Myocyte (in vitro differentiated cells): ENCODE results near the gene TPD52L1. TPM values are rescaled to one million over a fixed set of nuclear protein-coding genes. Genes with fewer than 3 reads are reported as not detected.
"Not testable (repeated sequence)": the region's sequence is repeated elsewhere in the genome, so short reads cannot be mapped to it uniquely, and the experiment has no call there.

Experiments
- DNase-seq: peaks from one replicate; pipeline ENCODE4 v3.0.0-alpha.2; 2012; ENCODE audit warnings: low read depth
- polyA plus RNA-seq: library from polyadenylated mRNA; unstranded; fragments of >200 nt; gene quantifications from one replicate; pipeline ENCODE4 v1.2.1, GENCODE V29; 2012; ENCODE audit warnings: missing spikeins
- total RNA-seq: library from RNA; depleted of rRNA; stranded (reverse); fragments of >200 nt; gene quantifications from 2 replicates; pipeline ENCODE4 v1.2.3, GENCODE V29; 2014

The TPD52L1 gene, protein sequence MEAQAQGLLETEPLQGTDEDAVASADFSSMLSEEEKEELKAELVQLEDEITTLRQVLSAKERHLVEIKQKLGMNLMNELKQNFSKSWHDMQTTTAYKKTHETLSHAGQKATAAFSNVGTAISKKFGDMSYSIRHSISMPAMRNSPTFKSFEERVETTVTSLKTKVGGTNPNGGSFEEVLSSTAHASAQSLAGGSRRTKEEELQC
- 55.3 and 97.1 TPM in 2 replicates for total RNA-seq
- polyA plus RNA-seq = 36.8 TPM

DNA sequence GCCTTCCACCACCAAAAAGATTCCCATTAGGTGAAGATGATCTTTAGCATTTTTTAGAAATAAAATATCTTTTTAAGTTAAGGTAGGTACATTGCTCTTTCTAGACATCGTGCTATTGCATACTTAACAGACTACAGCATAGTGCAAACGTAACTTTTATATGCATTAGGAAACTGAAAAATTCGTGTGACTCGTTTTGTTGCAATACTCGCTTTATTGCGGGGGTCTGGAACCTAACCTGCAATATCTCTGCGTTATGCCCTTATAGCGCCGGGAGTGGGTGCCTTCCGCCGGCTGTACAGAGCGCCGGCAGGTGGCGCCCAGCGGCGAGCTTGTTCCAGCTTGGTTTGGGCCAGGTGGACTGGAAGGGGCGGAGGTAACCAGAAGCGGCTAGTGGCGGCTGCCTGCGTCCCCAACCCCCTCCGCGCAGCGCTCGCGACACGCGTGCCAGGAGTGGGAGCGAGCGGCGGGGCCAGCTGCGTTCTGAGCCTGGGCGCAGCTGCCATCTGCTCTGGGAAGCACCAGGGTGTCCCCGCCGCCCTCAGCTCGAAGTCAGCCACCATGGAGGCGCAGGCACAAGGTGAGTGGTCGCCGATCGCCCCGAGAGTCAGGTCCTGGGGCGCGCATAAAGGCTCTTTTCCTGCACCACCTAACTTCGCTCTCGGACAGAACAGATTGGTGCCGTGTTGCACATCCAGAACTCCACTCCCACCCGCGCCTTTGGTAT is at the start of gene TPD52L1:
Gene TPD52L1, plus strand, starts transcription at position 383 of the 727 bp plus-strand sequence. Its CDS starts 179 bp downstream, at position 562.
- peak; percentile 86 for DNase-seq

DNA sequence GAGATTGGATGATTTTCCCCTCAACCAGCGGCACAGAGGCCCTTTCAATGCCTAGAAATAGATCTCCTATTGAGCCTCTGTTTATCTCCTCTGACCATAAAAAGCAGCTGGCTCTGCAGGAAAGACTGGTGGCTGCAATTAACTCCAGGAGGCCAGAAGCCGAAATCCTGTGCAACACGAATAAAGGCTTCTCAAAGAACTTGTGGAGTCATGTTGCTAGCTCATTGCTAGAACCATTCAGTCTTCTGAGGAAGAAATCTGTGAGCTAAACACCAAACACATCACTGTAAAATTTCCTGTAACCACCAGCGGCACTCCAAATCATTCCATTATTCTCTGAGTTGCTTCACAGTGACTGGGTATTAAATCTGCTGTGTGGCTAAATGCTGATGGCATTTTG is 49.1 kb upstream of the TPD52L1 start:
- DNase-seq = peak; percentile 81

DNA sequence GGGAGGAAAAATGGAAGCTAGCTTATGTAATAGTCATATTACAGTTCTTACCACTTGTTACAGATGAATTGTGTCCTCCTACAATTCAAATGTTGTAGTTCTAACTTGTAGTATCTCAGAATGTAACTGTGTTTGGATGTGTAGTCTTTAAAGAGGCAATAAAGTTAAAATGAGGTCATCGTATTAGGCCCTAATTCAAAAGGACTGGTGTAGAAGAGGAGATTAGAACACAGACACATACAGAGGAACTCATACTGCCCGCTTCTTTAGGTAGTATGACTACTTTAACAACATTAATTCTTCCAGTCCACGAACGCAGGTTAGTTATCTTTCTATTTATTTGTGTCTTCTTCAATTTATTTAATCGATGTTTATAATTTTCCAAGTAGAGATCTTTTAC is 46.5 kb upstream of the TPD52L1 start:
- no peak for DNase-seq

DNA sequence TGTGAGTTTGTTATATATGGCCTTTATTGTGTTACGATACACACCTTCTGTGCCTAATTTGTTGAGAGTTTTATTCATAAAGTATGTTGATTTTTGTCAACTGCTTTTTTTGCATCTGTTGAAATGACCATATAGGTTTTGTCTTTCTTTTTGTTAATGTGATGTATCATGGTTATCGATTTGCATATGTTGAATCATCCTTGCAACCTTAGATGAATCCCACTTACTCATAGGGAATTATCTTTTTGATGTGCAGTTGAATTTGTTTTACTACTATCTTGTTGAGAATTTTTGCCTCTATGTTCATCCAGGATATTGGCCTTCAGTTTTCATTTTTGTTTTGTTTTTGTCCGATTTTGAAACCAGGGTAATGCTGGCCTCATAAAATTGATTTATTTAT is 45.7 kb upstream of the TPD52L1 start:
- no peak for DNase-seq

DNA sequence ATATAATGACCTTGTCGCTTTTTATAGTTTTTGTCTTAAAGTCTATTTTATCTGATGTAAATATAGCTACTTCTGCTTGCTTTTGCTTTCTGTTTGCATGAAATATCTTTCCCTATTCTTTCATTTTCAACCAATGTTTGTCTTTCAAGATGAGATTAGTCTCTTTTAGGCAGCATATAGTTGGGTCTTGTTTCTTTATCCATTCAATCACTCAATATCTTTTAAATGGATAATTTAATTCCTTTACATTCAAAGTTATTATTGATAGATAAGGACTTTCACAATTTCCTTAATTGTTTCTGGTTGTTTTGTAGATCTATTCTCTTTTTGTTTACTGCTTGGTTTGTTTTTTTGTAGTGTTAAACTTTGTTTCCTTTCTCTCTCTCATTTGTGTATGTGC is 43.5 kb upstream of the TPD52L1 start:
- DNase-seq = no peak

DNA sequence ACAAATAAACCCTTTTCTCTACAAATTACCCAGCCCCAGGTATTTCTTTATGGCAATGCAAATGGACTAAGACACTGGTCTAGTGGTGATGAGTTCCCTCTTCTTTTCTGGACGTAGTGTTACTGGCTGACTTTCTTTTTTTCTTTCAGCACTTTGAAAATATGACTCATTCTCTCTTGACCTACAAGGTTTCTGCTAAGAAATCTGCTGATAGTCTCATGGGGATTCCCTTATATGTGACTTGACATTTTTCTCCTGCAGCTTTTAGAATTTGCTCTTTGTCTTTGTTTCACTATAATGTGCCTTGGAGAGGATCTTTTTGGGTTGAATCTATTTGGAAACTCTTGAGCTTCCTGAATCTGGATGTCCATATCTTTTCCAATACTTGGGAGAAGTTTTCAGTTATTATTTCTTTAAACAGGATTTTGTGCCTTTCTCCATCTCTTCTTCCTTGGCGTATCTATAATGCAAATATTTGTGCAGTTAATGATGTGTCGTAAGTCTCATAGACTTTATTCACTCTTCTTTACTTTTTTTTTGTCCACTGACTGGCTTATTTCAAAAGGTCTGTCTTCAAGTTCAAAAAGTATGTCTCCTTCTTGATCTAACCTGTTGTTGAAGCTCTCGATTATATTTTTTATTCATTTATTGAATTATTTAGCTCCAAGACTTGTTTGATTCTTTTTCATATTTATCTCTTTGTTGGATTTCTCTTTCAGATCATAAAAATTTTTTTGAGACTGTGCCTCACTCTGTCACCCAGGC is 42.2 kb upstream of the TPD52L1 start:
- no peak for DNase-seq

DNA sequence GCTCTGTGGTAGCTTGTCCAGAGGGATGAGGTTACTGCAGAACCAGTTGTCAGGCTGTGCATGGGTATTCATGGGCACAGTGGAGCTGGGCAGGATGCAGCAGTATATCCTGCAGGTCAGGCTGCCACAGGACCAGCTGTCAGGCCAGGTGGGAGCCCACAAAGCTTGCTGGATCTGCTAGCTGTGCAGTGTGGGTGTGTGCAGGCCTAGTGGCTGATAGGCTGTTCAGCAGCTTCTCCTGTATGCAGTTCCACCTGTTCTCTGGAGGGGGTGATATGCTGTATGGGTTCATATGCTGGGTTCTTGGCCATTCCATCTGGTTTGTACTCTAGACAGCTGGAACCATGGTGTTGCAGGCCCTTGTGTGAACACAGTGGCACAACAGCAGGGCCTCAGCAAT is 40.6 kb upstream of the TPD52L1 start:
- DNase-seq = no peak

DNA sequence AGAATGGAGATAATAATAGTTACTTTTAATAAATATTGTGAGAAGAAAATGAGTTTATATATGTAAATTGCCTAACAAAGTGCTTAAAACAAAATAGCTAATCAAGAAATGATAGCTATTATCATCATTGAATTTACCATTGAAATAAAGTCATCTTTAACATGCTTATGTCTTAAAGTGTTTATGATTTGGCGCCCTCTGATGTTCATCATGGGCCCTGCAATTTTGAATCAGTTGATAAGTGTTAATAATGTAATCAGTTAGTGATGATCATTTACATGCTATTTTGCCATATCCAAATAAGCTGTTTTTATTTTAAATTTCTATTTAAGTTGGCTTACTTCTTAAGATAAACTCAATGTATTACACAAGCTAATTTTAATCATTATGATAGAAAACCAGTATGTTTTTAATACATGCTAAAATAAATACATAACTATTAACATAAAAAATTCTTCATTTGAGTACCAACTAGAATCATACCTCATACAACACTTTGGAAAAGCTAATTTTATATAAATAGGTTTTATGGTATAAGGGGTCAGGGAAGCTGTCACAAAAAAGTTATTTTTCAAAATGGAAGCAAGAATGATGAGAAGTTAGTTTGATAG is 39.2 kb upstream of the TPD52L1 start:
- DNase-seq = peak; percentile 75

DNA sequence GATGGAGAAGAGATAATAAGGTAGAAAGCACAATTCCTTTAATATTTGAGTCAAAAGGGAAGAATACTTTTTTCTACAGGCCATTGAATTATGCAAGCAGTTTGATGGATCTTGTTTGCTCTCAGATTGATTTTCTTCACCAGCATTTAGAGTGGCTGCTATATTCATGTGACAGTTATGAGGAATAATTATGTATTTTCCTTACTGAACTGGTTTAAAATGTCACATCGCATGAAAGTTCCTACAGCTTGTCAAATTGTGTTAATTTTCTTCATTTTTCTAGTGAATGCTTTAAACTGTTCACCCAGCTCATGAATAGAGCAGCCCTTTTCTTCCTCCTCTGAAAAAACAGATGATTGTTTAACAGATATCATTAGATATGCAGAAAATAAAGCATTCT is 37.4 kb upstream of the TPD52L1 start:
- no peak for DNase-seq

DNA sequence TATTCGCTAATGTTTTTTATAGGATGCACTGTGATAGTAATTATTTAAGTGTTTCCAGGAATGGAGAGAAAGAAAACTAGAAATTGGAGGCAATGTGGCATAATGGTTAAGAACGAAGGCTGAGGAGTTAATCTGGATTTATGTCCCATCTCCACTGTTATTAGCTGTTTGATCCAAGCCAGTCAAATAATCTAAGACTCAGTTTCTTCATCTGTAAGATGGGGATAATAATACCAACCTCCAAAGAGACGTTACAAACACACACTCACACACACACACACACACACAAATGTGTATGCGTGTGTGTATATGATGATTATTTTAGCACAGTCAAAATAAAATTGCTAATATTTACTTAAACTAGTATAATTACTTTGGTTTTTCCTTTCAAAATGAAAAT is 36.9 kb upstream of the TPD52L1 start:
- no peak for DNase-seq

DNA sequence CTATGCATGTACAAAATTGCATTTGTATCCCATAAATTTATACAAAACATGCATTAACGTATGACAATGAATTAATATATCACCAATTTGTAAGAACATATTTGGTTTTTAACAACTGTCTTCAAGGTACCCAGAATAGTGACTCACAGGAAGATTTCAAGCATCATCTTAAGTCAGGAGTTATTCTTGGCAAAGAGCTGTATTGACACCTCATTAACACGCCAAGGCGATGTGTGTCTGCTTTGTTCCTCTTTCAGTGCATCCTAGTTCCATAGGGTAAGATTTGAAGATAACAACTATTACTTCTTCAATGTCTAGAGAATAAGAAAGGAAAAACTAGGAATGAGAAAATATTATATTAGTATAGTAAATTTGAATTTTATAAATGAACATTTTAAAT is 35.8 kb upstream of the TPD52L1 start:
- DNase-seq = peak; percentile 43

DNA sequence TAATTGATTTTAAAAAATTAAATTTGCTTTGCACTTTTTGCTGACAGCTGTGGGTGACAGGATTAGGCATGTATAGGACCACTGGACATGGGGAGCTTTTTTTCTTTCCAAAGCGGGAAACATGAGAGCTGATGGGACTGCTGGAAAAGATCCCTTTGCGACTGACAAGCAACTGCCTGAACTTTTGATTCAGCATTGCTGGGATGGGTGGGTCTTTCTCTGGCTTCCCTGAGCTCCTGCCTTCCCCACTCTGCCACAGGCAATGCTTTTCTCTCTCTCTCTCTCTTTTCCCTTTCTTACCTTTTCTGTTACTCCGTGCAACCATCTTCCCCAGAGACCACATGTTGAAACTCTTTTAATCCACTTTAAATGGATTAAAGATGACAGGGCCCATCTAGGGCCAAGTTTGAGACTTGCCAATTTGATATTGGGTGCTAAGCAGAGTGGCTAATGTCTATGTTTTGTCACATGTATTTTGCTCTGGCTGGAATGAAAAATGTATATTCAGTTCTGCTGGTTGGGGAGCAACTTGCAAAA is 33.5 kb upstream of the TPD52L1 start:
- no peak for DNase-seq

DNA sequence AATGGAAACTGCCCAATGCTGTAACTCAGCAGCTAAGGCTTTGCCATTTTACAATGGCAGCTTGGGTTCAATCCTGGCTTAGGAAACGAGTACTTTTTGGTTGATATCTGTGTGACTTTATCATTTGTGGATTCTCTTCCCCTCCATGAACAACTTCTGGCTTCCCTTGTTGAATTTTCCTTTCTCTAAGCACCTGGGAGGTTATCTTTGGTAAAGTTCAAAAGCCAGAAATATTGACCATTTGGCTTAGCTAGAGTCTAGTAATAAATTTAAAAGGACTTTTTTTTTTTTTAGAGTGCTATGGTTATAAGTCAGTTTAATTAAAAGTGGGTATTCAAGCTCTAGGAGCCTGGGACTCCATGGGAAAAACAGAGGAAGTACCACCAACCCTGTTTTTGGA is 31.7 kb upstream of the TPD52L1 start:
- no peak for DNase-seq

DNA sequence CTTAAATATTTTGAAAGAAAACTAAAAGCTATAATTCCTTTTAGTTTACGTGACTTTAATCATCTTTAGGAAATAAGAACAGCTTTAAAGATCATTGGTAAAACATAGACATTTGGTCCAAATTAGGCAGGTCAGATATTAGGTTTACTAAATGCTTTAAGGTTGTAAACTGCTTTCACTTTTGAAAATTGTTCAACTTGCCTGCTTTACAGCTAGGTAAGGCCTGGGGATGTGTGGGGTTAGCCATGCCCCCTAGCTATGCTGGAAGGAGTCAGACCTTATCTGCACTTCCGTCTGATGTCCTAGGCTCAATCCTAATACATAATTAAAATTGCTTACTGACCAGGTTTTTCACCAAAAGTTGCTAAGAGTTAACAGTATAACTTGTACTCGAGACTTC is 30.5 kb upstream of the TPD52L1 start:
- DNase-seq = no peak

DNA sequence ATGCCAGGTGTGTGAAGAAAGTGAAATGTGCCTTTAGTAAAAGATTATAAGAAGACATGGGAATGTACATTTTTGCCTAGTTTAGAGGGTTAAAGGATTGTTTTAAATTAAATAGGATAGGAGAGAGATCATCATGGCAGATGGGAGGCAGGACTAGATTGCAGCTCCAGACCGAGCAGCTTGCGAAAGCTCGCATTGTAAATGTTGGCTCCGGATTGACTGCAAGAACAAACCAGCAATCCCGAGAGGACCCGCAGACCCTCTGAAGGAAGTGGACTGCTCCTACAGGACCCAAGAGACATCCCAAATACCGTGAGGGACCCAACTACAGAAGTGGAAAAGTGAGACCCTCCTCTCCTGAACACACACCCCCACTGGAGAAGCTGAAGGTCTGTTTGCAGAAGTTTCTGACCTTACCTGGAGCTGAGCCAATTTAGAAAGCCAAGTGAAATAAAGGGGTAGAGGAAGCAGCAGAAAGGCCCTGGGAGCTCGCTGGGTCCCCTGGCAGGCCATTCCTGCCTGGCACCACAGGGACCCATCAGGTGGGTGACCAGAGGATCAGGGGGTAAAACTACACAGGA is 30.0 kb upstream of the TPD52L1 start:
- DNase-seq = no peak

DNA sequence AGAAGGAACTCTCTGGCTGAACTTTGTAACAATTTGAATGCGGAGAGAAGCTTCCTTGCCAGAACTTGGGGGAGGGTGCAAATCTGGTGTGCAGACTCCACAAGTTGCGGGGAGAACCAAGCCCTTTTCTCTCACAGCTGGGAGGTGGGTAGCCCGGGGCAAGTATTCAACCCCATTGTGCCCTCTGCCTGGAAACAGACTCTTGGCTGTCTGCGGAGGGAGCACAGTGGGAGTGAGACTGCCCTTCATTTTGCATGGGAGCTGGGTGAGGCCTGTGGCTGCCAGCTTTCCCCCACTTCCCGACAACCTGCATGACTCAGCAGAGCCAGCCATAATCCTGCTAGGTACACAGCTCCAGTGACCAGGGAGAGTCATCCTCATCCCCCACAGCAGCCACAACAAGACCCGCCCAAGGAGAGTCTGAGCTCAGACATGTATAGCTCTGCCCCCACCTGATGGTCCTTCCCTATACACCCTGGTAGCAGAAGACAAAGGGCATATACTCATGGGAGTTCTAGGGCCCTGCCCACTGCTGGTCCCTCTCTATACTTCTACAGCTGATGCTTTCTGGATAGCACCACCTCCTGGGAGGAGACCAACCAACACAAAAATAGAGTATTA is 29.4 kb upstream of the TPD52L1 start:
- no peak for DNase-seq

DNA sequence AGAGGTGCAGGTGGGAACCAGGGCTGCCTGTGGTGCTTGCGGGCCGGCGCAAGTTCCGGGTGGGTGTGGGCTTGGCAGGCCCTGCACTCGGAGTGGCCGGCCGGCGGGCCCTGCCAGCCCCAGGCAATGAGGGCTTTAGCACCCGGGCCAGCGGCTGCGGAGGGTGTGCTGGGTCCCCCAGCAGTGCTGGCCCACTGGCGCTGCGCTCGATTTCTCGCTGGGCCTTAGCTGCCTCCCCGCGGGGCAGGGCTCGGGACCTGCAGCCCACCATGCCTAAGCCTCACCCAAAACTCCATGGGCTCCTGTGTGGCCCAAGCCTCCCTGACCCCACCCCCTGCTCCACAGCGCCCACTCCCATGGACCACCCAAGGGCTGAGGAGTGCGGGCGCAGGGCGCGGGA is 27.7 kb upstream of the TPD52L1 start:
- not testable (repeated sequence) for DNase-seq

DNA sequence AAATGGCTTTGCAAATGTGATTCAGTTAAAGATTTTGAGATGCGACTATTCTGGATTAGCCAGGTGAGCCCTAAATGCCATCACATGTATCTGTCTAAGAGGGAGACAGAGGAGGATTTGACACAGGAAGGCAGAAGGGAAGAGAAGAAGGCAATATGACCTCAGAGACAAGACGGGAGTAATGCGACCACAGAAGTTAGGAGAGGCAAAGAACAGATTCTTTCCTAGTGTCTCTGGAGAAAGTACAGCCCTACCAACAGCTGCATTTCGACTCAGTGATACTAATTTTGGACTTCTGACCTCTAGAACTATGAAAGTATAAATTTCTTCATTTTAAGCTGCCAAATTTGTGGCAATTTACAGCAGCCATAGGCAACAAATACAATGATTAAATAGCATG is 24.2 kb upstream of the TPD52L1 start:
- DNase-seq = peak; percentile 92

DNA sequence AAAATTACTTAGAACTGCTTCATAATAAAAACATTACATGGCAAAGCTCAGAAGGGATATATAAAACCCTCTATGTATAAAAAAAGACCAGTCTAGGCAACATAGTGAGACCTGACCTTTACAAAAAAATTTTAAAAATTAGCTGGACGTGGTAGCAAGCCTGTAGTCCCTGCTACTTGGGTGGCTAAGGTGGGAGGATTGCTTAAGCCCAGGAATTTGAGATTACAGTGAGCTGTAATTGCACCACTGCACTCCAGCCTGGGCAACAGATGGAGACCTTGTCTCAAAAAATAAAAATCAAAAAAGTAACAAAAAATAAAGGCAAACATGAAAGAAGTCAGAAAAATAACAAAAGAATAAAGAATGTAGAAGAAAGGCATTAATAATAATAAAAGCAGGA is 21.5 kb upstream of the TPD52L1 start:
- no peak for DNase-seq

DNA sequence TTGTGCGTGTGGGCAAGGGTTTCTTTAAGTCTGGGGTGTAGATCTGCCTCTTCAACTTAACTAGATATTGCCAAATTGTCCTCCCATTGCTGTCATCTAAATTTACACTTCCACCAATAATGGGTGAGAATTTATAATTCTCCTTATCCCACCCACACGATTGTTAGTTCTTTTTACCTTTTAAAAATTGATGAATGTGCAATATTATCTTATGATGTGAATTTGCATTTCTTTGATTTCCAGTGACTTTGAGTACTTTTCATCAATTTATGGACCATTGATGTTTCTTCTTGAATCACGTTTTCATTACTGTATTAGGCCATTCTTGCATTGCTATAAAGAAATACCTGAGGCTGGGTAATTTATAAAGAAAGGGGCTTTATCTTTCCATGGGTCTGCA is 17.2 kb upstream of the TPD52L1 start:
- no peak for DNase-seq

DNA sequence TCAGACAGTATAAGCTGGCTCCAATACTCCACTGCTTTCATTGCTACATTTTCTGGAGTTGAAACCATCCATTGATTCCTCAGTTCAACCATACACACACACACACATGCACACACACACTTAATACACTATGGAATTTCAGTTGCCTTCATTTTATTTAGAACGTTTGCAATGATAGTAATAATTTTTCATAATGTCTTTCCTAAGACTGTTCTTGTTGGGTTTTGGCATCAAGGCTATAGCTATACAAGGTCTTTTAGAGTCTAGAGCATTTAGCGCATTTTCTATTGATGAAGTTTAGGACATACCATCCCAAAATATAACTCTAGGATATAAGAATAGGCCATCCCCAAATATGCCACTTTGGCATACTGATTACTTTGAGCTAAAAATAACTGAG is 15.5 kb upstream of the TPD52L1 start:
- DNase-seq = no peak
